GM19025 (cell line): ENCODE measurements around the gene DAP.

Source experiments
- ATAC-seq: cut with Tn5 transposase; IDR thresholded peaks from one replicate; pipeline ENCODE4 v1.9.1; 2021; ENCODE audit warnings: mild to moderate bottlenecking, low read depth, moderate library complexity; ENCODE audit not compliant: unreplicated experiment

Gene DAP

GRCh38 chr5:10761933-10762775, 1.1 kb upstream of the DAP start:
- ATAC-seq: no peak

GRCh38 chr5:10760921-10761184, 181 bp downstream of the DAP start:
- no peak for ATAC-seq

GRCh38 chr5:10760096-10760920, 726 bp downstream of the DAP start:
- peak; percentile 30 for ATAC-seq

- no peak for ATAC-seq
Measured at GRCh38 chr5:10759111-10759510, 1.9 kb downstream of the DAP start.

GRCh38 chr5:10757922-10758555, 3.0 kb downstream of the DAP start:
- ATAC-seq: no peak

GRCh38 chr5:10757043-10757442, 4.0 kb downstream of the DAP start:
- ATAC-seq: no peak

GRCh38 chr5:10756549-10756948, 4.5 kb downstream of the DAP start:
- peak; percentile 25 for ATAC-seq

GRCh38 chr5:10753178-10753577, 7.9 kb downstream of the DAP start:
- ATAC-seq: no peak

GRCh38 chr5:10752451-10752850, 8.6 kb downstream of the DAP start:
- ATAC-seq: no peak

- ATAC-seq: no peak
Measured at GRCh38 chr5:10750909-10751308, 10.1 kb downstream of the DAP start.

- ATAC-seq: peak; percentile 57
Measured at GRCh38 chr5:10747678-10748622, 13.1 kb downstream of the DAP start.

GRCh38 chr5:10746711-10747110, 14.3 kb downstream of the DAP start:
- ATAC-seq: no peak

GRCh38 chr5:10745133-10745532, 15.9 kb downstream of the DAP start:
- no peak for ATAC-seq

- ATAC-seq: no peak
Measured at GRCh38 chr5:10744681-10745080, 16.4 kb downstream of the DAP start.

GRCh38 chr5:10743951-10744350, 17.1 kb downstream of the DAP start:
- no peak for ATAC-seq

GRCh38 chr5:10743526-10743925, 17.5 kb downstream of the DAP start:
- no peak for ATAC-seq

GRCh38 chr5:10741661-10742060, 19.4 kb downstream of the DAP start:
- ATAC-seq: no peak

GRCh38 chr5:10740384-10740783, 20.6 kb downstream of the DAP start:
- no peak for ATAC-seq

- ATAC-seq: no peak
Measured at GRCh38 chr5:10737880-10738279, 23.2 kb downstream of the DAP start.

GRCh38 chr5:10736808-10737207, 24.2 kb downstream of the DAP start:
- ATAC-seq: no peak
